ENCODE data around the gene ASF1B.
A peak's percentile ranks its signal among the peaks of the same experiment; 100 is the strongest.

ASF1B gene

DNA sequence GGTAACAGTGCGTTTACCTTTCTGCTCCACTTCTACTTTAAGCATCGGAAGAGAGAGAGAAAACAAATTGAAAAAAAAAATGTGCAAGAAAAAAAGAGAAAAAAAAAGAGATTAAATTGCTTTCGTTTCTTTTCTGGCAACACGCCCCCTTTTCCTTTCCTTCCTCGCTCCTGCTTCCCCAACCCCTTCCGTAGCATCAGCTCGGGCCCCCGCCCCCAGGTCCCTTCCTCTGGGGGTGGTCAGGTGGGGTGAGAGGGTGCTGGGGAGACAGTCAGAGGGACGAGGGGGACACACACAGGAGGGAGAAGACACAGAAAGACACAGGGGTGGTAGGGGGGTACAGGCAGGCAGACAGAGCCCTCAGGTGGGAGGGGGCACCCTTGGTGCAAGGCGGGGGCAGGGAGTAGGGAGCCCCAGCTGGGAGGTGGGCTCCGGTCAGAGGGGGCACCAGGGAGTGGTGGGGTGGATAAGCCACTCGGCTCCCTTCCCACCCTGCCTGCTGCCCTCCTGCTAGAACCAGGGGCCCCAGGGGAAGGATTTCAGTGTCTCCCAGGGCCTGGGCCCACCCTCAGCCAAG lies 30.7 kb upstream of the ASF1B start:
- Mint-ChIP-seq H3K27ac (peak overlapping the region; percentile 83), H3K27me3 (peaks cover 0 to 27% of the 10 kb centered on the region in 2 donors), H3K36me3 (peaks cover 3% of the 10 kb centered on the region in 2 donors), H3K4me3 (peak overlapping the region; percentile 73 to 78), H3K9me3 (peaks cover 3 to 9% of the 10 kb centered on the region in 2 donors), H3K4me1 (peaks cover 23 to 34% of the 10 kb centered on the region in 2 donors)
- peak in 1 of 2 donors; percentile 13 for ATAC-seq (replicated peaks)
- DNase-seq: no peak

DNA sequence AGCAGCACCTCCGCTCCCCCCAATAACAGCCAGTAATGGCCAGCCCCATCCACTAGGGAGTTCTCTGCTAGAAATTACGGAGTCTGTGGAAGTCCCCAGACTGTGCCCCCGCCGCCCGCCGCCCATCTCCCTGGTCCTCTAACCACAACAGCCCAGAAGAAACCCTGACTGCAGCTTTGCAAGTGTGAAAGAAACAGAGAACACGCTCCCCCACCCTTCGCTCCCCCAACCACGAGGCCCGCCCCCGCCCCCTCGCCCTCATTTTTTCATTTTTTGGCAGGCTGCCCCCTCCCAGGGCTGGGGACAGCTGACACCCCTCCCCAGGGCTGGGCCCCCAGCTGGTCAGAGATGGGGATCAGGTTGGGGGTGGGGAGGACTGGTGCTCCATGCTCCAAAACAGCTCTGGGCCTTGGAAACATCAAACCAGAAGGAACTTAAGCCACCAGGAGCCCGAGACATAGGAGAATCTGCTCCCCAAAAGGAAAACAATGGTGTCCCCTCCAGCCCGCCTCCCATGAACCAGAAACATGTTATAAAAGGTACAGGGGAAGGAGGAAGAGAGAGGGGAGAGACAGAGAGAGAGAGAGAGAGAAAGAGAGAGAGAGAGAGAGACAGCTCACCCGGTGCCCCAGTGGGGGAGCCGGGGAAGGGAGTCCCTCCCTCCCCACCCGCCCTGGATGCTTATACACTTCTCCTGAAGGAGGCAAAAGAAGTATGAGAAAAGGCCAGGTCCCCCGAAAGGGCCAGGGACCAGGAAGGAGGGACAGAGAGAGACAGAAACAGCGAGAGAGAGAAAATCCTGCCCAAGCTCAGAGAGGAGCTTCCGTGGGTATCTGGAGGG lies 29.8 kb upstream of the ASF1B start:
- Mint-ChIP-seq H3K4me3 (peak overlapping the region; percentile 73 to 78), H3K27me3 (peaks cover 0 to 27% of the 10 kb centered on the region in 2 donors), H3K36me3 (peaks cover 3% of the 10 kb centered on the region in 2 donors), H3K27ac (peak overlapping the region; percentile 42), H3K9me3 (peaks cover 3 to 9% of the 10 kb centered on the region in 2 donors), H3K4me1 (peaks cover 23 to 34% of the 10 kb centered on the region in 2 donors)
- ATAC-seq (replicated peaks) (peak in 1 of 2 donors; percentile 25), DNase-seq (no peak)

DNA sequence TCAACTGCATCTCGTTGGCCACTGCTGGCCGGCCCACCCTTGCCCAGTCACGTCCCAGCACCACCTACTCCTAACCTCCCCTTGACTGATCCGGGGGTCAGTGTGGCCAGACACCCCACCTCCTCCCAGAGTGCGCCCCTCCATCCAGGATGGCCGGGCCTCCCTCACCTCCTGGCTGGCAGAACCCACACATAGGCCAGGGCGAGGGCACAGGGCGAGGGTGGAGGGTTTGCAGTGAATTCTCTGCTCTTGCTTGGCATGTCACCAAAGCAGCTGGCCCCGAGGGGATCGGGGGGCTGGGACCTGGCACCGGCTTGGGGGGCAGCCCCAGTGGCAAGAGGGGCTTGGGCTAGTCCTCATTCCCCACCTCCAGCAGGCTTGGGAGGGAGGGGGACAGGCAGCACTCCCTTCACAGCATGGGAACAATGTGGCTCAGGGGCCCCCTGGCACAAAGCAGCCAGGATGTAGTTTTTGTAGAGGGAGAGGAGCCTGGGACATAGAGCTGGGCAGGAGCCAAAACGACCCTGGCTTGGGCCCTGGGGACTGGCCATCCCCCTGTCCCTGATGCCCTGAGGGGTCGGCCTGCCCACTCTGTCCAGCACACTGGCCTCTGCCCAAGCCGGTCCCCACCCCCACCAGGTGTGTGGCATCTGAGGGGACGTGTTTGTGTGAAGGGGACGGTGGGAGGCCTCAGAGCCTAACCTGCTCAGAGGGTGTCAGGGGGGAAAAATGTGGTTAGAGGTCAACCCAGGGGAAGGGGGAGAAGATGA lies 28.5 kb upstream of the ASF1B start:
- peaks cover 0 to 27% of the 10 kb centered on the region in 2 donors for H3K27me3 Mint-ChIP-seq
- H3K9me3 Mint-ChIP-seq: peaks cover 2 to 3% of the 10 kb centered on the region in 2 donors
- no peak overlapping the region for H3K27ac Mint-ChIP-seq
- no peak for DNase-seq
- no peak overlapping the region for H3K4me3 Mint-ChIP-seq
- H3K4me1 Mint-ChIP-seq: peaks cover 20 to 29% of the 10 kb centered on the region in 2 donors
- no peak for ATAC-seq (replicated peaks)
- no peaks in the 10 kb centered on the region for H3K36me3 Mint-ChIP-seq

DNA sequence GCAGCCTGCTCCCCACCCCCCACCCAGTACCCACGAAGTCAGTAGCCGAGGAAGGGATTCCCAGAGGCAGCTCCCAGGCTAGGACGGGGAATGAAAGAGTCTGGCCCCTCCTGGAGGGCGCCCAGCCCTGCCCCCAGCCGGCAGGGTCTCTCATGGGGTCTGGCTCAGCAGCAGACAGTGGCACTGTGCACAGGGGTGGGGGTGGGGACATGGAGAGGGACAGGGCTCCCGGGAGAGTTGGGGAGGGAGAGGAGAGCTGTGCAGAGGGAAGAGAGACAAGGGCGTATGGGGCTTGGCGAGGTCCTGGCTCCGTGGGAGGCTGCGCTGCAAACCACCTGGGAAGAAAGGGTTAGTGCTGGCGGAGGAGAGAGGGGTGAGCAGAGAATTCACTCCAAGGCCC lies 27.7 kb upstream of the ASF1B start:
- no peak overlapping the region for H3K27ac Mint-ChIP-seq

DNA sequence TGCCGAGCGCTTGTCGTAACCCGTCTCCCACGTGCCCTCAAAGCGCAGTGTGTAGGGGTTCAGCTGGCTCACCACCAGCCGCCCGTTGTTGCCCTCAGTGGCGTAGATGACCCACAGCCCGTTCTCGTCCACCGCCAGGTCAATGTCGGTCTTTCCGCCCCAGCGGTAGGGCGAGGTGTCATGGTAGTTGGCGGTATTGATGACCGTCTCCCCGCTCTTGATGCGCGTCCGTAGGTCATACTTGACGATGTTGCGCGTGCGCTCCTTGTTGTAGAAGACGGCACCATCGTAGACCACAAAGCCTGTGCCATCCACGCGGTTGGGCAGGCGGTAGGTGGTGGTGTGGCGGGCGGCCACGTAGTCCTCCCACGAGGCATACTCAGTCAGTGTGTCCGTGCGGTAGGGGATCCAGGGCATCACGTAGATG lies 26.5 kb upstream of the ASF1B start:
- Mint-ChIP-seq H3K36me3 (peaks cover 0 to 6% of the 10 kb centered on the region in 2 donors), H3K9me3 (no peaks in the 10 kb centered on the region), H3K4me3 (no peak overlapping the region), H3K27me3 (peaks cover 0 to 27% of the 10 kb centered on the region in 2 donors), H3K4me1 (peaks cover 17 to 22% of the 10 kb centered on the region in 2 donors), H3K27ac (no peak overlapping the region)
- ATAC-seq (replicated peaks): no peak
- DNase-seq: no peak

More for the DNA sequence above, 27.7 kb upstream of the ASF1B start:
- ATAC-seq (replicated peaks): no peak
- Mint-ChIP-seq H3K27me3 (peaks cover 0 to 27% of the 10 kb centered on the region in 2 donors), H3K9me3 (no peaks in the 10 kb centered on the region), H3K4me3 (no peak overlapping the region), H3K36me3 (no peaks in the 10 kb centered on the region), H3K4me1 (peaks cover 20 to 29% of the 10 kb centered on the region in 2 donors)
- no peak for DNase-seq

DNA sequence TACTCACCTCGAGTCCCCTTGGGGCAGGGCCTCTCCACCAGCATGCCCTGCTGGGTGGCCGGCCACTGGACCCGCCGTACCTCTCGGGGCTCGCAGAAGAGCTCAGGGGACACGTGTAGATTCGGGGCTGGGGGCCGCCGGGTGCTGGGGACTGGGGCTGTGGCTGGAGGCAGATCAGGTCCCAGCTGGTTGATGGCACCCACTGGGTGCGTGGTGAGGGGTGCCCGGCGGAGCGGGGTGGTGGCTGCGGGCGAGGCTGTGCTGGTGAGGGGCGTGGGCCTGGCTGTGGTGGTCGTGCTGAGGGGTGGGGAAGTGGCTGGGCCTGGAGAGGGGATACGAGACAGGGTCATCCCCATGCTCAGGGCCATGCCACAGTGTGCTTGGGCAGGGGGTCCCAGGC lies 24.9 kb upstream of the ASF1B start:
- H3K9me3 Mint-ChIP-seq: no peaks in the 10 kb centered on the region
- H3K36me3 Mint-ChIP-seq: peaks cover 3 to 15% of the 10 kb centered on the region in 2 donors
- DNase-seq (no peak), ATAC-seq (replicated peaks) (no peak)
- H3K4me1 Mint-ChIP-seq: peaks cover 5 to 7% of the 10 kb centered on the region in 2 donors
- no peak overlapping the region for H3K27ac Mint-ChIP-seq
- no peak overlapping the region for H3K4me3 Mint-ChIP-seq
- H3K27me3 Mint-ChIP-seq: peaks cover 0 to 20% of the 10 kb centered on the region in 2 donors

DNA sequence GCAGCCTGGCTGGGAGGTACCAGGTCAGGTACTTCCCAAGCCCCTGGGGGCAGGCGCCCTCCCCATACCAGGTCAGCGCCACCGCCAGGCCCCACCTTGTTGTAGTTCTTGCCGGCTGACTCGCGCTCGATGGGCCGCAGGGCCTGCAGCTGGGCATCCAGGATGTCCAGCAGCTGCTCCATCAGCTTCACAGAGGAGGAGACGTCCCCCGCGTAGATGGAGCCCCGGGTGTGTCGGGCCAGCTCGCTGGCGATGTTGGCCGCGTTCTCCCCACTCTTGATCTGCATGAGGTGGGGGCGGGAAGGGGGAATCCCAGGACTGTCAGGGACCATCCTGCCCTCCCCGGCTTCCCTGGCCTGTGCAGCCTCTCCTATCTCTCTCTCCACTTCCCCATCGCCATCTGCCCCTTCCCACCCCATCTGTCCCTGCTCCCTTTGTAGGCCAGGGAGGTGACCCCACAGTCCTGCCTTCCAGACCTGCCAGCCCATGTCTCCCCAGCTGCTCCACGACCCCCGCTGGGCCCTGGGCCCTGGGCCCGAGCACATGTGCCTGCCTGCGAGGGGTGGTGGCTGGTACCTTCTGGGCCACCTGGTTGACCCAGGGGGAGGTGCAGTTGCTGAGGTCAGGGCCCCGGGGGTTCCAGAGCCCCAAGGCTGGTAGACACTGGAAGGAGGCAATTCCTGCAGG lies 23.8 kb upstream of the ASF1B start:
- Mint-ChIP-seq H3K27me3 (peaks cover 0 to 13% of the 10 kb centered on the region in 2 donors), H3K4me1 (no peaks in the 10 kb centered on the region), H3K36me3 (peaks cover 6 to 15% of the 10 kb centered on the region in 2 donors), H3K9me3 (no peaks in the 10 kb centered on the region), H3K4me3 (no peak overlapping the region), H3K27ac (peak overlapping the region; percentile 14)
- no peak for DNase-seq
- no peak for ATAC-seq (replicated peaks)

DNA sequence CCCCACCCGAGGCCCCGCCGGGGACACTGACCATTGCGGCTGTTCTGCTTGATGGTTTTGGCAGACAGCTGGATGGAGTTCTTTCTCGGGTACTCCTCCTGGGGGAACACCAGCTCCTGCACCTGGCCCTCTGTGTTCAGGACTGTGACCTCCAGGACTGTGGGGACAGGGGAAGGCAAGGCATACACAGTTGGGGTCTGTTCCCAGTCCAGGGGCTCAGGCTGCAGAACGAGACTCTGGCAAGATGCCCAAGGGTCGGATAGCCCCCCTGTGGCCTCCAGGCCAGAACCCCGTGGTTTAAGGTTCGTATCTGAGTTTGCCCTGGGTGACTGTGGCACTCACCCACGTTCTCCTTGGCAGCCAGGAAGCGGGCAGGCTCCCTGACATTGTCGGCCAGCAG lies 22.7 kb upstream of the ASF1B start:
- DNase-seq: no peak
- ATAC-seq (replicated peaks): no peak
- H3K36me3 Mint-ChIP-seq: peaks cover 8 to 18% of the 10 kb centered on the region in 2 donors
- H3K4me3 Mint-ChIP-seq: no peak overlapping the region
- no peaks in the 10 kb centered on the region for H3K4me1 Mint-ChIP-seq
- H3K27me3 Mint-ChIP-seq: peaks cover 0 to 2% of the 10 kb centered on the region in 2 donors
- H3K27ac Mint-ChIP-seq: no peak overlapping the region
- no peaks in the 10 kb centered on the region for H3K9me3 Mint-ChIP-seq

DNA sequence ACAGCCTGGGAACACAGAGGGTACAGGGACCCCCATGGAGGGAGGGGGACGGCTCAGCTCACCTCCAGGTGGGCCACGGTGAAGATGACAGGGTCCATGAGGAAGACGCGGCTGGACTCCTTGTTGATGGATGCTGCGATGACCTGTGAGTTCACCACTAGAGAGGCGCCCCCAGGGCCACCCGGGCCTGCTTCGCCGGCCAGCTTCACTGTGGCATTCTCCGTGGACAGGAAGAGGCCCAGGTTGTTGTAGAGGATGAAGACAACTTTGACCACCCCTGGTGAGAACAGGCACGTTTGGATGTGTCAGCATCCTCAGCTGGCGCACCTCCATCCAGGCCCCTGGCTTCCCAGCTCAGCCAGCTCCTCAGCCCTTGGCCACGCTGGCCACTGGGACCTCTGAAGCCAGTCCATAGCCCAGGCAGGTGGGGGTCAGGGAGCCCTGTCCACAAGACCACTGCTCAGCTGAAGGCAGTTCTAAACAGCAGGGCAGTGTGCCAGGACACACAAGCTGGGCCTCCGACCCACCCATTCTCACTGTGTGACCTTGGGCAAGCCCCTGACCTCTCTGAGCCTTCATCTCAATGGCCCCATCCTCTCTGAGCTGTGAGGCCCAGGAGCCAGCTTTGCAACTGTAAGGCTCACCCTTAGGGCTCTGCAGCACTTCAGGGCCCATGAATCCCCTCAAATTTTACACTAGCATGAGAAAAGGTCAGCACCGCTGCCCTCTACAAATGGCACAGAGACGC lies 22.1 kb upstream of the ASF1B start:
- H3K27me3 Mint-ChIP-seq: no peaks in the 10 kb centered on the region
- no peaks in the 10 kb centered on the region for H3K4me1 Mint-ChIP-seq
- peaks cover 8 to 18% of the 10 kb centered on the region in 2 donors for H3K36me3 Mint-ChIP-seq
- no peak for ATAC-seq (replicated peaks)
- H3K4me3 Mint-ChIP-seq: no peak overlapping the region
- no peak overlapping the region for H3K27ac Mint-ChIP-seq
- no peaks in the 10 kb centered on the region for H3K9me3 Mint-ChIP-seq
- DNase-seq: no peak

DNA sequence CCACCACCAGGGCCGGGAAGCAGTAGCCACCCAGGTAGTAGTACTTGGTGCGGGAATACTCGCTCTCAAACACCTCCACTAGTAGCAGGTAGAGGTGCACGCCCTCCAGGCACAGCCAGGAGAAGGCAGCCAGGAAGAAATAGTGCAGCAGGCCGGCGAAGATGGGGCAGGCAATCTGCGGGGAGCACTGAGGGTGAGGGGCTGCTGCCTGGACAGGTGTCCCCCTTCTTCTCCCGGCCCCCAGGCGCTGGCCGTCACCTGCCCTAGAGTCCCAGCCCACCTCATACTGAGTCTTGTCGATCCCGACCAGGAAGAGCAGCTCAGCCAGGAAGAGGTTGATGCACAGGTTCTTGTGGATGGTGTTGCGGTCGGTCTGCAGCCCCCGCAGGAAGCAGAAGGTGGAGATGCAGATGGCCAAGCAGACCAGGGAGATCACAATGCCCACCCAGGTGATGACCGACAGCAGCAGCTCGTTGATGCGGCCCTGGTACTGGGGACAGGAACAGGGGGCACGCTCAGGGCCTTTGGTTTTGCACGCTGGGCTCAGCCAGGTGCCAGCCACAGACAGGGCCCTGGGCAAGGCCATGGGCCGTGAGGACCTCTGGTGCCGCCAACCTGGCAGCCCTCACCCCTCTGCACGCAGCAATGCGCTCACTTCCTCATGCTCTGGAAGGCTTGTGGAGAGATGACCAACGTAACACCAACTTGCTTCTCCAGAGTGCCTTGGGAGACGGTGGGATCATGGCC lies 20.8 kb upstream of the ASF1B start:
- no peaks in the 10 kb centered on the region for H3K9me3 Mint-ChIP-seq
- H3K27ac Mint-ChIP-seq: no peak overlapping the region
- H3K4me3 Mint-ChIP-seq: no peak overlapping the region
- H3K27me3 Mint-ChIP-seq: no peaks in the 10 kb centered on the region
- no peaks in the 10 kb centered on the region for H3K4me1 Mint-ChIP-seq
- DNase-seq (no peak), ATAC-seq (replicated peaks) (no peak)
- peaks cover 8 to 18% of the 10 kb centered on the region in 2 donors for H3K36me3 Mint-ChIP-seq

DNA sequence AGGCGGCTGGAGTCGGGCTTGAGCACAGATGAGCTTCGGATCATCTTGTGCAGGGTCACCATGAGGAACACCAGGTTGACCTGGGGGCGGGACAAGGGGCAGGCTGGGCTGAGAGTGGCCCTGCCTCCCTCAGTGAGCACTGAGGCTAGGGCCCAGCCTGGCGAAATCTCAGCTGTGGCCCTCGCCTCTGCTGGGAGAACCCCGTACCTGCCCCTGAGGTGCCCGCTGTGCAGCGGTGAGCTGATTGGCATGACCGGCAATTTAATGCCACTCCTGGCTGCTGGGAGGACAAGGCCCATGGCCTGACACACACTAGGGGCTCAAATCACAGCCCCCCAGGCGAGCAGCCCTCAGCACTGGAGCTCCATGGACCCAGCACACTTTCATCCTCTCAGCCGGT lies 19.7 kb upstream of the ASF1B start:
- Mint-ChIP-seq H3K27me3 (no peaks in the 10 kb centered on the region), H3K4me3 (no peak overlapping the region), H3K9me3 (no peaks in the 10 kb centered on the region), H3K4me1 (no peaks in the 10 kb centered on the region), H3K27ac (no peak overlapping the region), H3K36me3 (peaks cover 8 to 18% of the 10 kb centered on the region in 2 donors)
- DNase-seq (no peak), ATAC-seq (replicated peaks) (no peak)

DNA sequence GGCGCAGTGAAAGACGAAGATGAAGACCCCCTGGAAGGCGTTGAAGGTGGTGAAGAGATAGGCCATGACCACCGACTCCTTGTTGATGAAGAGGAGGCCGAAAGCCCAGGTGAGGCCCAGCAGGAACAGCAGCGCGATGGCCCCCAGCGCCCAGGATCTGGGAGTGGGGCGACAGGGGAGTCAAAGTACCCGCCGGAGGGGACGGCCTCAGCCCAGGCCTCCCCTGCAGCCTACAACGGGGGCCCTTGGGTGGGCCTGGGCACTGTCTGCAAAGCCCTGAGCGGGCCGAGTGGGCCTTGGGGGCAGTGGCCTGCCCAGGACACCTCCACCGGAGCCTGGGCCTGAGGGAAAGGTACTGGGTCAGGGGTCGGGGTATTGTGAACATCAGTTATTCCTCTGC lies 19.0 kb upstream of the ASF1B start:
- H3K9me3 Mint-ChIP-seq: no peaks in the 10 kb centered on the region
- no peak overlapping the region for H3K4me3 Mint-ChIP-seq
- H3K27ac Mint-ChIP-seq: no peak overlapping the region
- ATAC-seq (replicated peaks) (no peak), DNase-seq (no peak)
- no peaks in the 10 kb centered on the region for H3K27me3 Mint-ChIP-seq
- H3K4me1 Mint-ChIP-seq: no peaks in the 10 kb centered on the region
- H3K36me3 Mint-ChIP-seq: peaks cover 8 to 18% of the 10 kb centered on the region in 2 donors

DNA sequence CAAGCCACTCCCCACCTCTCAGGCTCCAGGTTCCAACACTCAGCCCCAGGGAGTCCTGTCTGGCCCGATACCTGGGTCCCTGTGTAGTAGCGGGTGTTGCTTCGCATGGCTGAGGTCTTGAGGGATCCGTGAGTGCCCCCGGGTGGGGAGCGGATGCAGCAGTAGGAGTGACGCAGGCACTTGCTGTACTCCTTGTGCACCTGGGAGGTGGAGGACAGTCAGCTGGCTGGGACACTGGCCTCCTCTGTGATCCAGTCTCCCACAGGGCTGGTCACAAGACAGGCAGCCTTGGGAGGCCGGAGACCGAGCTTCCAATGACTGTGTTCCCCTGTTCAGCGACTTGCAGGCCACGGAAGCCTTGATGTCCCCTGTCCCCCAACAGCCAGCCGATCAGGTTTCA lies 16.3 kb upstream of the ASF1B start:
- no peak overlapping the region for H3K4me3 Mint-ChIP-seq
- H3K27me3 Mint-ChIP-seq: no peaks in the 10 kb centered on the region
- no peaks in the 10 kb centered on the region for H3K9me3 Mint-ChIP-seq
- peaks cover 7 to 10% of the 10 kb centered on the region in 2 donors for H3K36me3 Mint-ChIP-seq
- ATAC-seq (replicated peaks) (no peak), DNase-seq (no peak)
- H3K27ac Mint-ChIP-seq: no peak overlapping the region
- peaks cover 15 to 26% of the 10 kb centered on the region in 2 donors for H3K4me1 Mint-ChIP-seq
